Hepatocyte (in vitro differentiated cells): ENCODE measurements around the gene TFDP2. TPM values are rescaled to one million over a fixed set of nuclear protein-coding genes. Genes with fewer than 3 reads are reported as not detected.

ENCODE experiments used
- DNase-seq: peaks from one replicate; pipeline ENCODE4 v3.0.0-alpha.2; 2016; ENCODE audit warnings: low spot score
- H2AFZ ChIP-seq: fragments of 200-600 bp; sonication (generic); 2 replicates; pipeline ENCODE4 v1.6.0; 2016; ENCODE audit warnings: antibody characterized with exemption, mild to moderate bottlenecking
- H3K27ac ChIP-seq: fragments of 200-600 bp; sonication (generic); 2 replicates; pipeline ENCODE4 v1.5.1; 2016; ENCODE audit warnings: mild to moderate bottlenecking
- H3K27me3 ChIP-seq: fragments of 200-600 bp; sonication (generic); 2 replicates; pipeline ENCODE4 v1.6.1; 2016
- H3K36me3 ChIP-seq: fragments of 200-600 bp; sonication (generic); replicated peaks from 2 replicates; pipeline ENCODE4 v1.5.1; 2016; ENCODE audit warnings: low read depth; ENCODE audit not compliant: insufficient read depth
- H3K4me1 ChIP-seq: fragments of 200-600 bp; sonication (generic); 2 replicates; pipeline ENCODE4 v1.5.1; 2016; ENCODE audit warnings: mild to moderate bottlenecking, moderate library complexity; ENCODE audit not compliant: insufficient read depth
- H3K4me2 ChIP-seq: fragments of 200-600 bp; sonication (generic); 2 replicates; pipeline ENCODE4 v1.6.0; 2016
- H3K4me3 ChIP-seq: fragments of 200-600 bp; sonication (generic); 2 replicates; pipeline ENCODE4 v1.5.1; 2016; ENCODE audit warnings: mild to moderate bottlenecking
- H3K79me2 ChIP-seq: fragments of 200-600 bp; sonication (generic); 2 replicates; pipeline ENCODE4 v1.6.0; 2017; ENCODE audit warnings: mild to moderate bottlenecking
- H3K9me2 ChIP-seq: fragments of 200-600 bp; sonication (generic); replicated peaks from 2 replicates; pipeline ENCODE4 v1.6.0; 2017; ENCODE audit warnings: mild to moderate bottlenecking; ENCODE audit not compliant: insufficient read depth
- H3K9me3 ChIP-seq: fragments of 200-600 bp; sonication (generic); 2 replicates; pipeline ENCODE4 v1.5.1; 2016; ENCODE audit warnings: low read depth, mild to moderate bottlenecking
- H4K20me1 ChIP-seq: fragments of 200-600 bp; sonication (generic); 2 replicates; pipeline ENCODE4 v1.6.0; 2016; ENCODE audit warnings: mild to moderate bottlenecking; ENCODE audit not compliant: insufficient read depth, poor library complexity, severe bottlenecking
- CTCF ChIP-seq: fragments of 200-600 bp; sonication (generic); IDR thresholded peaks from 2 replicates; pipeline ENCODE4 v1.5.1; 2016; ENCODE audit warnings: antibody characterized with exemption, mild to moderate bottlenecking; ENCODE audit not compliant: poor library complexity
- EZH2 ChIP-seq: fragments of 200-600 bp; sonication (generic); IDR thresholded peaks from 2 replicates; pipeline ENCODE4 v1.6.1; 2016; ENCODE audit warnings: antibody characterized with exemption, mild to moderate bottlenecking, borderline replicate concordance
- EZH2phosphoT487 ChIP-seq: fragments of 200-600 bp; sonication (generic); IDR thresholded peaks from one replicate; pipeline ENCODE4 v1.6.1; 2018; ENCODE audit warnings: antibody characterized with exemption, mild to moderate bottlenecking, low read depth, moderate library complexity; ENCODE audit not compliant: unreplicated experiment, severe bottlenecking
- WGBS: methylation state at CpG from one replicate; pipeline ENCODE4 v1.1.6; 2016; ENCODE audit warnings: low lambda C conversion rate; ENCODE audit errors: missing lambda C conversion rate; 5-methylcytosine and 5-hydroxymethylcytosine counted together
- polyA plus RNA-seq: library from polyadenylated mRNA; unstranded; fragments of >200 nt; fragmentation: Nextera tagmentation; extraction: Ambion mirVana; gene quantifications from 2 replicates; pipeline ENCODE4 v1.2.1, GENCODE V29; 2016
- total RNA-seq: library from RNA; depleted of rRNA; stranded (reverse); fragments of >200 nt; gene quantifications from 2 replicates; pipeline ENCODE4 v1.2.3, GENCODE V29; 2014

The TFDP2 gene
- total and polyA plus RNA-seq, 2 experiments from 2014 or later: 57.6 to 61.6 TPM

GRCh38 chr3:142022381-142022780 is 127.0 kb downstream of the TFDP2 start:
- DNase-seq: peak; percentile 9
- H3K4me2 ChIP-seq: no peak overlapping the region

GRCh38 chr3:142021127-142021526 is 128.2 kb downstream of the TFDP2 start:
- H3K9me2 ChIP-seq: no peaks in the 10 kb centered on the region
- H3K79me2 ChIP-seq: peaks cover 66% of the 10 kb centered on the region
- H3K4me1 ChIP-seq: no peaks in the 10 kb centered on the region
- H3K27me3 ChIP-seq: no peaks in the 10 kb centered on the region
- H3K4me3 ChIP-seq: no peak overlapping the region
- H3K9me3 ChIP-seq: no peaks in the 10 kb centered on the region
- 80% methylated on average over 2 of the region's 2 CpGs for whole genome bisulfite sequencing
- no peak overlapping the region for H2AFZ ChIP-seq
- TF ChIP-seq EZH2phosphoT487: no peak
- TF ChIP-seq CTCF: no peak
- no peak for TF ChIP-seq EZH2
- no peaks in the 10 kb centered on the region for H4K20me1 ChIP-seq
- no peak for DNase-seq
- no peak overlapping the region for H3K27ac ChIP-seq
- no peak overlapping the region for H3K4me2 ChIP-seq
- no peaks in the 10 kb centered on the region for H3K36me3 ChIP-seq

More at GRCh38 chr3:142022381-142022780, 127.0 kb downstream of the TFDP2 start:
- TF ChIP-seq CTCF (no peak), EZH2 (no peak), EZH2phosphoT487 (no peak)
- Histone ChIP-seq H3K4me1 (no peaks in the 10 kb centered on the region), H3K27me3 (no peaks in the 10 kb centered on the region), H4K20me1 (no peaks in the 10 kb centered on the region), H3K27ac (no peak overlapping the region), H3K36me3 (no peaks in the 10 kb centered on the region), H2AFZ (no peak overlapping the region), H3K4me3 (no peak overlapping the region), H3K79me2 (peaks cover 69% of the 10 kb centered on the region), H3K9me3 (no peaks in the 10 kb centered on the region), H3K9me2 (no peaks in the 10 kb centered on the region)
- WGBS: 85% methylated on average over 1 of the region's 1 CpG

GRCh38 chr3:142019794-142020320 is 129.5 kb downstream of the TFDP2 start:
- Histone ChIP-seq H4K20me1 (no peaks in the 10 kb centered on the region), H3K27ac (no peak overlapping the region), H2AFZ (no peak overlapping the region), H3K9me2 (no peaks in the 10 kb centered on the region), H3K9me3 (no peaks in the 10 kb centered on the region), H3K79me2 (peaks cover 65% of the 10 kb centered on the region), H3K27me3 (no peaks in the 10 kb centered on the region), H3K4me1 (no peaks in the 10 kb centered on the region), H3K4me2 (no peak overlapping the region), H3K36me3 (no peaks in the 10 kb centered on the region), H3K4me3 (no peak overlapping the region)
- no peak for DNase-seq
- no peak for TF ChIP-seq CTCF
- no peak for TF ChIP-seq EZH2
- TF ChIP-seq EZH2phosphoT487: no peak
- 67% methylated on average over 2 of the region's 2 CpGs for WGBS
